GM18907 (cell line): Measurements from ENCODE around the gene TLE1.
"Not testable (repeated sequence)": the region's sequence is repeated elsewhere in the genome, so short reads cannot be mapped to it uniquely, and the experiment has no call there.

ENCODE experiments used
- ATAC-seq: cut with Tn5 transposase; IDR thresholded peaks from one replicate; pipeline ENCODE4 v1.9.1; 2021; ENCODE audit warnings: mild to moderate bottlenecking, moderate library complexity; ENCODE audit not compliant: unreplicated experiment

TLE1 gene

GRCh38 chr9:81602887-81603680, 86.3 kb downstream of the TLE1 start:
- ATAC-seq, result no peak

GRCh38 chr9:81601639-81602623, 87.4 kb downstream of the TLE1 start:
- no peak for ATAC-seq

- no peak for ATAC-seq
These were observed 88.7 kb downstream of the TLE1 start for GRCh38 chr9:81600631-81601030.

GRCh38 chr9:81599837-81600236, 89.5 kb downstream of the TLE1 start:
- no peak for ATAC-seq

- ATAC-seq, result no peak
These were observed 90.5 kb downstream of the TLE1 start for GRCh38 chr9:81598811-81599210.

- no peak for ATAC-seq
These were observed 91.2 kb downstream of the TLE1 start for GRCh38 chr9:81598123-81598497.

- no peak for ATAC-seq
These were observed 91.8 kb downstream of the TLE1 start for GRCh38 chr9:81597419-81598122.

GRCh38 chr9:81596679-81597418, 92.5 kb downstream of the TLE1 start:
- ATAC-seq, result no peak

- no peak for ATAC-seq
These were observed 93.3 kb downstream of the TLE1 start for GRCh38 chr9:81595887-81596543.

GRCh38 chr9:81595293-81595692, 94.1 kb downstream of the TLE1 start:
- not testable (repeated sequence) for ATAC-seq

- ATAC-seq, result no peak
These were observed 94.9 kb downstream of the TLE1 start for GRCh38 chr9:81594415-81594814.

GRCh38 chr9:81592887-81593266, 96.5 kb downstream of the TLE1 start:
- ATAC-seq, result no peak

- ATAC-seq, result no peak
These were observed 97.6 kb downstream of the TLE1 start for GRCh38 chr9:81591791-81592190.

GRCh38 chr9:81590688-81591087, 98.7 kb downstream of the TLE1 start:
- no peak for ATAC-seq

GRCh38 chr9:81589819-81590218, 99.5 kb downstream of the TLE1 start:
- ATAC-seq, result no peak

GRCh38 chr9:81589392-81589791, 100.0 kb downstream of the TLE1 start:
- no peak for ATAC-seq

- ATAC-seq, result no peak
These were observed 101.0 kb downstream of the TLE1 start for GRCh38 chr9:81588148-81588871.

- ATAC-seq, result no peak
These were observed 102.6 kb downstream of the TLE1 start for GRCh38 chr9:81586786-81587185.

- no peak for ATAC-seq
These were observed 104.1 kb downstream of the TLE1 start for GRCh38 chr9:81585191-81585763.
